ENCODE results near the gene PLXNA2.
A peak's percentile ranks its signal among the peaks of the same experiment; 100 is the strongest.

DNA sequence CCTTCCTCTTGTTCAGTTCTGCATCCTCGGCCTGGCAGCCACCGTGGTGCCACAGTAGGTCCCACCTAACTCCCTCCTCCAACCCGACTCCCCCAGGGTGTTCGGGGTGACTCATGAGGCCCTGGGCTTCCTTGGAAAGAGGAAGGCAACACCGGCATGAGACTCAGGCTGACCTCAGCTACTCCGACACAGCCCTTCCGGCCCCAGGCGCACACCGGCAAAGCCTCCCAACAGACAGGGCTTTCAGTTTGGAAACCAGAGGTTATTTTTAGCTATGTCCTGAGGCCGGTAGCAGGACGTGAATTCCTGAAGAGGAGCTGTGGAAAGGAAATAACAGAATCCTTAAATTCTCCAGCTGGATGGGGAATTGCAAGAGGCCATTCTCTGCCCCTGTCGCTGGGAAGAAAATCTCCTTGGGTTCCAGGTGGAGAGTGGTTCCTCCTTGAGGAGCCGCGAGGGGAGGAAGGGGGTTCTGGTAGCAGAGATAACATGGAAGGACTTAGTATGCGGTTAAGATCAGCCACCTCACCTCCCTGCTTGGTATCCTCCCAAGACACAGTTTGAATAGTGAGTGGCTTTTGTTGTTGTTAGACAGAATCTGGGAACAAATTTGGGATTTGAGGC, 24.4 kb downstream of the PLXNA2 start:
- TF ChIP-seq ZFP3 (CRISPR knock-in tag; IDR thresholded peaks at IDR 0.05) (no peak), TCF4 (CRISPR knock-in tag; IDR thresholded peaks at IDR 0.05; ENCODE audit: borderline replicate concordance) (no peak), ZC3H10 (CRISPR knock-in tag; IDR thresholded peaks at IDR 0.05) (0 out of 2 replicates have a peak, but pooled peaks have one; percentile 34), RARB (CRISPR knock-in tag; IDR thresholded peaks at IDR 0.05) (0 out of 2 replicates have a peak, but pooled peaks have one; percentile 14), CSDC2 (CRISPR knock-in tag; IDR thresholded peaks at IDR 0.05) (no peak), PPARA (CRISPR knock-in tag; IDR thresholded peaks at IDR 0.05; ENCODE audit: borderline replicate concordance) (no peak), CREB5 (CRISPR knock-in tag; IDR thresholded peaks at IDR 0.05; ENCODE audit: low read depth) (no peak), OSR1 (CRISPR knock-in tag; IDR thresholded peaks at IDR 0.05) (no peak), ZNF8 (CRISPR knock-in tag; IDR thresholded peaks at IDR 0.05) (no peak), GLIS3 (CRISPR knock-in tag; IDR thresholded peaks at IDR 0.05) (no peak), ESRRG (CRISPR knock-in tag; IDR thresholded peaks at IDR 0.05) (no peak)
- TF ChIP-seq, protein P1, sequence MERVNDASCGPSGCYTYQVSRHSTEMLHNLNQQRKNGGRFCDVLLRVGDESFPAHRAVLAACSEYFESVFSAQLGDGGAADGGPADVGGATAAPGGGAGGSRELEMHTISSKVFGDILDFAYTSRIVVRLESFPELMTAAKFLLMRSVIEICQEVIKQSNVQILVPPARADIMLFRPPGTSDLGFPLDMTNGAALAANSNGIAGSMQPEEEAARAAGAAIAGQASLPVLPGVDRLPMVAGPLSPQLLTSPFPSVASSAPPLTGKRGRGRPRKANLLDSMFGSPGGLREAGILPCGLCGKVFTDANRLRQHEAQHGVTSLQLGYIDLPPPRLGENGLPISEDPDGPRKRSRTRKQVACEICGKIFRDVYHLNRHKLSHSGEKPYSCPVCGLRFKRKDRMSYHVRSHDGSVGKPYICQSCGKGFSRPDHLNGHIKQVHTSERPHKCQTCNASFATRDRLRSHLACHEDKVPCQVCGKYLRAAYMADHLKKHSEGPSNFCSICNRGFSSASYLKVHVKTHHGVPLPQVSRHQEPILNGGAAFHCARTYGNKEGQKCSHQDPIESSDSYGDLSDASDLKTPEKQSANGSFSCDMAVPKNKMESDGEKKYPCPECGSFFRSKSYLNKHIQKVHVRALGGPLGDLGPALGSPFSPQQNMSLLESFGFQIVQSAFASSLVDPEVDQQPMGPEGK (CRISPR knock-in tag; IDR thresholded peaks at IDR 0.05; ENCODE audit: borderline replicate concordance), result no peak
